Glutamatergic neuron (in vitro differentiated cells): ENCODE data around the gene CCDC3. TPM values are rescaled to one million over a fixed set of nuclear protein-coding genes. Genes with fewer than 3 reads are reported as not detected.

Source experiments
- DNase-seq: peaks from one replicate; pipeline ENCODE4 v3.0.0; 2022
- H3K27ac Mint-ChIP-seq: one replicate; pipeline ENCODE4 v1.8.0; 2020; ENCODE audit warnings: mild to moderate bottlenecking, mixed read lengths, inconsistent platforms; ENCODE audit not compliant: unreplicated experiment
- H3K27me3 Mint-ChIP-seq: one replicate; pipeline ENCODE4 v1.8.0; 2020; ENCODE audit warnings: mild to moderate bottlenecking, moderate library complexity, mixed read lengths, inconsistent platforms; ENCODE audit not compliant: unreplicated experiment
- H3K36me3 Mint-ChIP-seq: one replicate; pipeline ENCODE4 v1.8.0; 2020; ENCODE audit warnings: mild to moderate bottlenecking, mixed read lengths, inconsistent platforms; ENCODE audit not compliant: unreplicated experiment
- H3K4me1 Mint-ChIP-seq: one replicate; pipeline ENCODE4 v1.8.0; 2020; ENCODE audit warnings: mild to moderate bottlenecking, low read depth, mixed read lengths, inconsistent platforms; ENCODE audit not compliant: unreplicated experiment
- H3K4me3 Mint-ChIP-seq: one replicate; pipeline ENCODE4 v1.8.0; 2020; ENCODE audit warnings: mild to moderate bottlenecking, mixed read lengths, inconsistent platforms; ENCODE audit not compliant: unreplicated experiment
- H3K9me3 Mint-ChIP-seq: one replicate; pipeline ENCODE4 v1.8.0; 2020; ENCODE audit warnings: mild to moderate bottlenecking, moderate library complexity, mixed read lengths, inconsistent platforms; ENCODE audit not compliant: unreplicated experiment
- CTCF ChIP-seq: fragments of 200-600 bp; sonication (generic); IDR thresholded peaks from one replicate; pipeline ENCODE4 v1.5.0; 2021; ENCODE audit not compliant: partially characterized antibody, unreplicated experiment
- total RNA-seq: library from RNA; stranded (reverse); fragmentation: NEBNext Ultra II Directional; extraction: Animal tissue kit (Norgen Biotek cat#: 25700); gene quantifications from one replicate; pipeline ENCODE4 v1.2.1, GENCODE V29; 2021; ENCODE audit not compliant: unreplicated experiment

CCDC3 gene
- total RNA-seq, 1 donor from 2014 or later = 13.8 TPM

GRCh38 chr10:12909836-12910185 is 91.7 kb downstream of the CCDC3 start:
- H3K9me3 Mint-ChIP-seq = peaks cover 7% of the 10 kb centered on the region
- peaks cover 7% of the 10 kb centered on the region for H3K4me1 Mint-ChIP-seq
- H3K27me3 Mint-ChIP-seq = no peaks in the 10 kb centered on the region
- DNase-seq = no peak
- H3K4me3 Mint-ChIP-seq = no peak overlapping the region
- no peak overlapping the region for H3K27ac Mint-ChIP-seq
- no peak for TF ChIP-seq CTCF
- H3K36me3 Mint-ChIP-seq = peaks cover 6% of the 10 kb centered on the region

- Mint-ChIP-seq H3K9me3 (peaks cover 7% of the 10 kb centered on the region), H3K4me3 (no peak overlapping the region), H3K27ac (no peak overlapping the region), H3K36me3 (peaks cover 6% of the 10 kb centered on the region), H3K27me3 (no peaks in the 10 kb centered on the region), H3K4me1 (peaks cover 7% of the 10 kb centered on the region)
- no peak for TF ChIP-seq CTCF
- DNase-seq = no peak
These were observed 92.2 kb downstream of the CCDC3 start for GRCh38 chr10:12909182-12909835.

- H3K9me3 Mint-ChIP-seq = peaks cover 7% of the 10 kb centered on the region
- peaks cover 6% of the 10 kb centered on the region for H3K36me3 Mint-ChIP-seq
- H3K4me1 Mint-ChIP-seq = peaks cover 7% of the 10 kb centered on the region
- no peak overlapping the region for H3K27ac Mint-ChIP-seq
- DNase-seq = no peak
- no peaks in the 10 kb centered on the region for H3K27me3 Mint-ChIP-seq
- H3K4me3 Mint-ChIP-seq = no peak overlapping the region
- no peak for TF ChIP-seq CTCF
These were observed 92.7 kb downstream of the CCDC3 start for GRCh38 chr10:12908773-12909172.

GRCh38 chr10:12907656-12908055 is 93.9 kb downstream of the CCDC3 start:
- H3K36me3 Mint-ChIP-seq = peaks cover 6% of the 10 kb centered on the region
- H3K27ac Mint-ChIP-seq = peak overlapping the region; percentile 13
- peak; percentile 27 for DNase-seq

More at GRCh38 chr10:12907656-12908055, 93.9 kb downstream of the CCDC3 start:
- Mint-ChIP-seq H3K4me3 (peak overlapping the region; percentile 32), H3K4me1 (peaks cover 7% of the 10 kb centered on the region), H3K27me3 (no peaks in the 10 kb centered on the region), H3K9me3 (peaks cover 7% of the 10 kb centered on the region)
- TF ChIP-seq CTCF = no peak
